Skeletal muscle tissue (tissue), 4 donors: ENCODE measurements around the gene RNF212. TPM values are rescaled to one million over a fixed set of nuclear protein-coding genes. Genes with fewer than 3 reads are reported as not detected.

Experiments used
- H3K27ac ChIP-seq: one replicate; pipeline ENCODE4 v1.7.0; 2013; ENCODE audit warnings: mild to moderate bottlenecking, low read depth, low read length, inconsistent platforms
- H3K27me3 ChIP-seq, 3 donors: one replicate each; pipeline ENCODE4 v1.7.0; 2013; ENCODE audit warnings: low read length in 3 of 3; ENCODE audit not compliant: control insufficient read depth in 3 of 3, insufficient read depth in 3 of 3
- H3K36me3 ChIP-seq, 3 donors: one replicate each; pipeline ENCODE4 v1.7.0; 2013; ENCODE audit warnings: low read length in 3 of 3; ENCODE audit not compliant: control insufficient read depth in 3 of 3, insufficient read depth in 3 of 3
- H3K4me1 ChIP-seq, 3 donors: one replicate each; pipeline ENCODE4 v1.7.0; 2013; ENCODE audit warnings: low read length in 3 of 3, mild to moderate bottlenecking in 3 of 3; ENCODE audit not compliant: control insufficient read depth in 3 of 3, insufficient read depth in 3 of 3
- H3K4me3 ChIP-seq, 3 donors: one replicate each; pipeline ENCODE4 v1.7.0; 2013; ENCODE audit warnings: low read length in 3 of 3
- H3K9ac ChIP-seq, 3 donors: one replicate each; pipeline ENCODE4 v1.7.0; 2013; ENCODE audit warnings: low read length in 3 of 3, mild to moderate bottlenecking in 3 of 3, moderate library complexity in 2 of 3, low read depth in 1 of 3
- H3K9me3 ChIP-seq, 3 donors: one replicate each; pipeline ENCODE4 v1.7.0; 2013; ENCODE audit warnings: low read length in 3 of 3; ENCODE audit not compliant: control insufficient read depth in 3 of 3
- total RNA-seq: library from RNA; depleted of rRNA; stranded (reverse); fragments of >200 nt; gene quantifications from one replicate; pipeline ENCODE4 v1.2.3, GENCODE V29; 2014
- donor health status: Osteomylitis.

RNF212 gene
- total RNA-seq, 1 donor from 2014 or later, result 3.7 TPM

- Histone ChIP-seq H3K4me1 (no peaks in the 10 kb centered on the region), H3K36me3 (no peaks in the 10 kb centered on the region), H3K9ac (no peak overlapping the region), H3K4me3 (no peak overlapping the region), H3K27me3 (peaks cover 0 to 14% (median 12%) of the 10 kb centered on the region in 3 donors), H3K9me3 (peaks cover 0 to 2% (median 0%) of the 10 kb centered on the region in 3 donors), H3K27ac (no peak overlapping the region)
These were observed 21.1 kb downstream of the RNF212 start for GRCh38 chr4:1092026-1092982.

DNA sequence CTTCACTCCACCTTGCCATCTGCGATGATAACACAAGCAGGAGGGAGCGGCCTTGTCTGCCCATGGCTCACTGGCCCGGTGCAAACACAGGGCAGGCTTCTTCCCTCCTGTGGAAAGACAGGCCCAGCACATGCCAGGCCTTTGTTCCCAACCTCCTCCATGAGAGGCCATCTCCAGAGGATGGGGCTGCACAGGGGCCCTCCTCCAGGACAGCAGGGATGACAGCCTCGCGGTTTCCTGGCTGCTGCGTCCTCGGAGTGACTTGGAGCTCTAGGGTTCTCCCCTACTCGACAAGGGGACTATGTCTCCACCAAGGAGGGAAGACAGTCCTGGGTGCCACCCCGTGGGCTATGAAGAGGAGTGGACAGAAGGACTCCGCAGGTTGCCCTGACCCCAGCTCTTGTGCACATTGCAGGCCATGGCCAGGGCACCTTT is 21.8 kb downstream of the RNF212 start:
- H3K36me3 ChIP-seq, result no peaks in the 10 kb centered on the region
- no peak overlapping the region for H3K27ac ChIP-seq
- no peak overlapping the region for H3K9ac ChIP-seq
- H3K4me3 ChIP-seq, result no peak overlapping the region
- H3K27me3 ChIP-seq, result peaks cover 0 to 14% (median 12%) of the 10 kb centered on the region in 3 donors
- peaks cover 0 to 2% (median 0%) of the 10 kb centered on the region in 3 donors for H3K9me3 ChIP-seq
- H3K4me1 ChIP-seq, result no peaks in the 10 kb centered on the region

DNA sequence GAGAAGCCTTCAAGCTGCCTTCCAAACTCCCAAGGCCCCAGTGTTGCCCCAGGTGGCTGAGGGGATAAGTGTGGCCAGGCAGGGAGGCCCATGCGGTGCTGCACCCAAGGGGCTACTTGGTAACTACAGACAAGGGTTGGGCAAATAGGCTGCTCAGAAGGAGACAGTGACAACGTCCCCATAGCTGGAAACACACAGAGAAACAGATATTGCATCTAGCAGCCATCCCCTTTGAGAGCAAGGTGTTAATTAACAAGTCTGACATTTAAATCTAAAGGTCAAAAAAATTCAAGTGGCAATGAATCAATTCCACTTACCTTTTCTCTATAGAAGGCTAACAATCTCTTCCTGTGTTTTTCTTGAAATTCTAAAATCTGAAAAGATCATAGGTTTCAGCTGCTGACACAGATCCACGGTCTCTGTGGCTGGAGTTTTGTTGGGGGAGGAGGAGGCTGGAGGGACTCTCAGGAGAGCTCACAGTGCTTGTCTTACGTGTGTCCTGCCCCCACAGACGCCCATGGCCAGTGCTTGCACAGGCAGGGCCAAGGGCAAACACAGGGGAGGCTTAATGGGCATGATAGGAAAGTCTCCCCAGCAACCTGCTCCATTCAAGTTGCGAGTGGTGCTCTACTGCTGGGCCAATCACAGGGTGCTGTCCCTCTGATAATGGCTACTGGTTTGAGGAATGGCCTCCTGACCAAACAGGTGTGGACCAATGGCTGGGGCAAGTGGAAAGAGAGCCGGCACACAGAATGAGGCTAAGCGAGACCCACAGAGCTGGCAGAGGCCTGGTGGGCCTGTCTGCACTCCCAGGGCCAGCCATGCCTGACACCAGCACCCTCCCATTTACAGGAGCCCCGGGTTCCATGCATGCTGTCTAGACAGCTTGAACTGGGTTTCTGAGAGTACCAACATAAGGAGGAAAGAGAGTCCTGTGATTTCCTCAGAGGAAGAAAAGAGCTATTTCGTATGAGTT is 22.6 kb downstream of the RNF212 start:
- H3K36me3 ChIP-seq, result no peaks in the 10 kb centered on the region
- H3K9me3 ChIP-seq, result peaks cover 0 to 2% (median 0%) of the 10 kb centered on the region in 3 donors
- peaks cover 5 to 20% (median 15%) of the 10 kb centered on the region in 3 donors for H3K27me3 ChIP-seq
- H3K4me1 ChIP-seq, result no peaks in the 10 kb centered on the region
- no peak overlapping the region for H3K27ac ChIP-seq
- no peak overlapping the region for H3K4me3 ChIP-seq
- H3K9ac ChIP-seq, result no peak overlapping the region

GRCh38 chr4:1090036-1090435 is 23.3 kb downstream of the RNF212 start:
- Histone ChIP-seq H3K9ac (no peak overlapping the region), H3K36me3 (no peaks in the 10 kb centered on the region), H3K27me3 (peaks cover 5 to 23% (median 22%) of the 10 kb centered on the region in 3 donors), H3K9me3 (peaks cover 0 to 2% (median 0%) of the 10 kb centered on the region in 3 donors), H3K4me3 (no peak overlapping the region), H3K4me1 (no peaks in the 10 kb centered on the region), H3K27ac (no peak overlapping the region)

GRCh38 chr4:1087371-1087770 is 26.0 kb downstream of the RNF212 start:
- no peak overlapping the region for H3K27ac ChIP-seq
- no peaks in the 10 kb centered on the region for H3K36me3 ChIP-seq
- H3K27me3 ChIP-seq, result peaks cover 12 to 24% (median 20%) of the 10 kb centered on the region in 3 donors
- no peaks in the 10 kb centered on the region for H3K4me1 ChIP-seq
- no peak overlapping the region for H3K4me3 ChIP-seq
- H3K9ac ChIP-seq, result no peak overlapping the region
- peaks cover 0 to 2% (median 0%) of the 10 kb centered on the region in 3 donors for H3K9me3 ChIP-seq

GRCh38 chr4:1086011-1086410 is 27.4 kb downstream of the RNF212 start:
- Histone ChIP-seq H3K4me1 (peaks cover 0 to 5% (median 0%) of the 10 kb centered on the region in 3 donors), H3K9ac (no peak overlapping the region), H3K27ac (no peak overlapping the region), H3K4me3 (no peak overlapping the region), H3K9me3 (peaks cover 0 to 2% (median 0%) of the 10 kb centered on the region in 3 donors), H3K27me3 (peaks cover 26 to 33% (median 31%) of the 10 kb centered on the region in 3 donors), H3K36me3 (no peaks in the 10 kb centered on the region)

DNA sequence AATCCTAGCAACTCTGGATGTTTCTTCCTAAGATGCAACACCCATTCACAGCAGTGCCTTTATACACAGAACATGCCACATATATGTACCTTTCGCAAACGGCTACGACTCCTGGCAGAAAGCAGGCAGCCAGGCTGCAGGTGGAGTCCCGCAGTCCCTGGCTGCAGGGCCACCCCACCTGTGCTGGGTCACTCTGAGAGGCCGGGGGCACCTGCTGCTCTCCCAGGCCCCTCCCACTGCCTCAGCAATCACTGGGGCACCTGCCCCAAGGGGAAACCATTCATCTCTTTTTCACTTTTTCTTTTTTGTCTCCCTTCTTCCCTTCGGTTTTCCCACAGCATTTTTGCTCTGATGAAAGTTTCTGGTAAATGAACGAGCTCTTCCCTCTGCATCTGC is 28.0 kb downstream of the RNF212 start:
- Histone ChIP-seq H3K4me1 (peaks cover 0 to 5% (median 0%) of the 10 kb centered on the region in 3 donors), H3K36me3 (no peaks in the 10 kb centered on the region), H3K27me3 (peaks cover 32 to 39% (median 37%) of the 10 kb centered on the region in 3 donors), H3K4me3 (no peak overlapping the region), H3K9ac (no peak overlapping the region), H3K9me3 (peaks cover 0 to 2% (median 0%) of the 10 kb centered on the region in 3 donors), H3K27ac (no peak overlapping the region)

DNA sequence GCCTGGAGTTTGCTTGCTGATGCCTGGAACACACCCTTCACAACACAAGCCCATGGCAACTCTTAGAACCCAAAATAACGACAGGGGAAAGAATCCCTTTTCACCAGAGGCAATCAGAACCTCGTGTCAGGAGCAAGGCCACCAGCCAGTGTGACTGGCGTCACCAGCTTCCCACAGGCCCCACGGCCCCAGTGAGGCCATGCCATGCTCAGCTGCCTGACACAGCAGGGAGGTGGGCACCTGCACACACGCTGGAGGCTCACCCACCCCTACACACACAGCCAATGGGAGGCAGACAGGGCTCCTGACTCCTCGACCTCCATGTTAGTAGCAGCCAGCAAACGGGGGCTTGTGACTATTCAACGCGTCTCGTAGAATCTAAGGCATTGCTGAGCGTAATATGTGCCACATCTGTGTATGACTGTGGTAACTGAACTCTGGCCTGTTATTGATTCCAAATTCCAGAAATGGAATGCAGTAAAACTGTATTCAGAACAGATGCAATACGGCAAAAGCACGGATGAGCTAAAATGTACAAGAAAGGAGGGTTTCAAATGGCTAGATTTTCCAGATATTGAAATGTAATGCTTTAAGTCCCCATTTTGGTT is 28.5 kb downstream of the RNF212 start:
- Histone ChIP-seq H3K4me1 (peaks cover 0 to 5% (median 0%) of the 10 kb centered on the region in 3 donors), H3K27ac (no peak overlapping the region), H3K27me3 (peaks cover 37 to 44% (median 42%) of the 10 kb centered on the region in 3 donors), H3K36me3 (no peaks in the 10 kb centered on the region), H3K9ac (no peak overlapping the region), H3K9me3 (peaks cover 0 to 2% (median 0%) of the 10 kb centered on the region in 3 donors), H3K4me3 (no peak overlapping the region)

GRCh38 chr4:1084394-1084793 is 29.0 kb downstream of the RNF212 start:
- Histone ChIP-seq H3K36me3 (no peaks in the 10 kb centered on the region), H3K4me3 (no peak overlapping the region), H3K27me3 (peaks cover 42 to 49% (median 46%) of the 10 kb centered on the region in 3 donors), H3K9me3 (peaks cover 0 to 2% (median 0%) of the 10 kb centered on the region in 3 donors), H3K4me1 (peaks cover 0 to 5% (median 0%) of the 10 kb centered on the region in 3 donors), H3K9ac (no peak overlapping the region), H3K27ac (no peak overlapping the region)
